Endothelial cell of hepatic sinusoid (primary cell): Measurements from ENCODE around the gene ABLIM2.

ENCODE experiments used
- in situ Hi-C: cut with HindIII; loops from 2 replicates; pipeline ENCODE4 v1.10.0; 2017; ENCODE audit warnings: low sequenced_read_pairs

The ABLIM2 gene

GRCh38 chr4:8078109-8078494 lies 80.5 kb downstream of the ABLIM2 start:
- in situ Hi-C loops = no loop called here

- in situ Hi-C loops = no loop called here
Measured at GRCh38 chr4:8077181-8078108, 81.2 kb downstream of the ABLIM2 start.

DNA sequence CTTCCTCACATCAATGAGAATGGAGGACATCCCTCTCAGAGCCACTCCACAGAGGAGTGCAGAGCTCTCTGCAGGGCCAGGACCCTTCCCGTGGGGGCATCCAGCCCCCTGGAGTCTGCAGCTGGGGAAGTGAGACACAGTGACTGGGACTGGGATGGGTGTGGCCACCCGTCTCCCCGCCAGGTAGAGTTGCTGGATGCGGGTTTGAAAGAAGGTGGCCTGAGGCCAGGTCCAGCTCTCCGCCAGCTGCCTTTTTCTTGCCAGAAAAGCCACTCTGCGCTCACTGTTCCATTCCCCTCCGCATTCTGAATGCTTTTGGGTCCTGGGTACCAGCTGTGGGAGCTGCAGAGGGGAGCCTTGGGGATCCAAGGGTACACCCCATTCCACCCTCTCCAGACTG lies 82.6 kb downstream of the ABLIM2 start:
- in situ Hi-C loops = no loop called here

GRCh38 chr4:8073206-8073863 lies 85.3 kb downstream of the ABLIM2 start:
- in situ Hi-C loops = no loop called here

GRCh38 chr4:8072235-8072968 lies 86.2 kb downstream of the ABLIM2 start:
- in situ Hi-C loops = no loop called here

GRCh38 chr4:8071766-8072165 lies 86.8 kb downstream of the ABLIM2 start:
- in situ Hi-C loops = no loop called here

GRCh38 chr4:8070736-8071718 lies 87.6 kb downstream of the ABLIM2 start:
- in situ Hi-C loops = no loop called here

GRCh38 chr4:8069102-8069752 lies 89.4 kb downstream of the ABLIM2 start:
- in situ Hi-C loops = no loop called here

DNA sequence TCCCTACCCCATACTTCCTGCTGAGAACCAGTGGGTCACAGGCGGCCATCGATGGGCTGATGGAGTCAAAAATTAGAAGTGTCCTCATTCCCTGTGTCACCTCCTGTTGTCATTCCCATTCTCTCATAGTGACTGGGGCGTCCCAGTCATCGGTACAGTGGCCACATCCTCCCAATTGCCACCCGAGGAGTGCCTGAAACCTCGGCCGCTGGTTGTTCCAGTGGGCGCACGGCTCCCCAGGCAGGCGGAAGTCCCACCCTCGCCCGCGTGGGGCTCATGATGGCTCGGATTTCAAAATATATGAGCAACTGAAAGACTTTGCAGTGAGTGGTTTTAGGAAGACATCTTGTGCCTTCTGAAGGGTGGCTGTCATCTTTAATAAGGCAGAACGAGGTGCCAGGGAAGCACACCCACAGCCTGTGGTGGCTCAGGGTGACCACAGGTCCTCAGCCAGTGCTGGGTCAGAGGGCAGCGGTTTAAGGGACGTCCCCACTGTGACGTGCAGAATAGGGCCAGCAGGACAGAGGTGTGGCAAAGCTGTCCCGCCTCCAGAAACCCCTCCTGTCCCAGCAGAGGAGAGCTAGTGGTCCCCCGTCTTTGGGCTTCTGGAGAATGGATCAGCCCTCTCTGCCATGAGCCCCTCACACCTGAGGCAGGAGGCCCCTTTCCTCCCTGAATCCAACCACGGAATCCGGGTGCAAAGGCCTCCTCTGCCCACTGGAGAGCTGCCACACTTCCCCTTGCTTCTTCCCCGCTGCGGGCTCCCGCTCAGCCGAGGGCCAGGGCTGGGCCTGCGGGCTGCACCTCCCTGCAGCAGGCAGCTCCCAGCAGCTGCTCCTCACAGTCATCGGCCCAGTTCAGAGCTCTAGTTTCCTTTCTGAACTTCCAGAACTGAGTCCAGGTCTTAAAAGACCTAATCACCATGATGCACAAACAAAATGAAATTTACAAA lies 90.4 kb downstream of the ABLIM2 start:
- in situ Hi-C loops = no loop called here

GRCh38 chr4:8067274-8067936 lies 91.2 kb downstream of the ABLIM2 start:
- in situ Hi-C loops = no loop called here

DNA sequence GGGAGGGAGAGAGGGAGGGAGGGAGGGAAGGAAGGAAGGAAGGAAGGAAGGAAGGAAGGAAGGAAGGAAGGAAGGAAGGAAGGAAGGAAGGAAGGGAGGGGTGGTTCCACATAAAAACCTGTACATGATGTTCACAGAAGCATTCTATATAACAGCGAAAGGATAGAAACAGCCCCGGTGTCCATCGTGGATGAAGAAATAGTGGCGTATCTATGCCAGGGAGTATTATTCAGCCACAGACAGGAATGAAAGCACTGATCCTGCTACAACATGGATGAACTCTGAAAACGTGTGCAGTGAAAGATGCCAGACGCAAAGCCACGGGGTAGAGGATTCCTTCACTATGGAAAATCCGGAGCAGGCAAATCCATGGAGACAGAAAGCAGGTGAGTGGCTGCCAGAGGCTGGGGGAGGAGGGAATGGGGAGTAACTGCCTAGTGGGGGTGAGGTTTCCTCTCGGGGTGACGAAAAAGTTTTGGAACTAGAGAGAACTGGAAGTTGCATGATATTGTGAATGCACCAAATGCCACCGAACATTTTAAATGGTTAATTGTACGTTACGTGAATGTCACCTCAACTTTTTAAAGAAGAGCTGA lies 92.2 kb downstream of the ABLIM2 start:
- in situ Hi-C loops = no loop called here

GRCh38 chr4:8063974-8064563 lies 94.5 kb downstream of the ABLIM2 start:
- in situ Hi-C loops = loop anchor here (5.0 kb wide), 1 partner anchor 63 kb away; no protein-coding TSS in a partner anchor

DNA sequence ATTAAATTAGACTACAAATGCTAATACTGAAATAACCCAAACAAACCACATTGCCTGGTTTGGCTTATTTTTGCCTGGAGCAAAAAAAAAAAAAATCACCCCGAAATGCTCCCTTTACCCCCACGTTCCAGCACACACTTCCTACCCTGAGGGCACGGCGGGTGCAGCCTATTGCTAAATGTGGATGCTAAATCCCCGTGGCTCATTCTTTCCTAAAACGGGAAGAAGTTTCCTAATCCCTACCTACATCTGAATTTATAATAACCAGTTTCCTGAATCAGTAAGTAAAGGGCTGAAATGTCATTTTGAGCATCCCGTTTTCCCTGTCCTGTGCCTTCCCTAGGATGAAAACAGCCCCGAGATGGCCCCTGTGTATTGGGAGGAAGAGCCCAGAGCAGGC lies 97.0 kb downstream of the ABLIM2 start:
- in situ Hi-C loops = loop anchor here (5.0 kb wide), 1 partner anchor 66 kb away; no protein-coding TSS in a partner anchor

- in situ Hi-C loops = loop anchor here (5.0 kb wide), 1 partner anchor 66 kb away; no protein-coding TSS in a partner anchor
Measured at GRCh38 chr4:8061145-8061544, 97.5 kb downstream of the ABLIM2 start.

- in situ Hi-C loops = loop anchor here (5.0 kb wide), 1 partner anchor 67 kb away; no protein-coding TSS in a partner anchor
Measured at GRCh38 chr4:8060632-8061031, 98.0 kb downstream of the ABLIM2 start.

GRCh38 chr4:8058031-8058479 lies 100.6 kb downstream of the ABLIM2 start:
- in situ Hi-C loops = no loop called here

DNA sequence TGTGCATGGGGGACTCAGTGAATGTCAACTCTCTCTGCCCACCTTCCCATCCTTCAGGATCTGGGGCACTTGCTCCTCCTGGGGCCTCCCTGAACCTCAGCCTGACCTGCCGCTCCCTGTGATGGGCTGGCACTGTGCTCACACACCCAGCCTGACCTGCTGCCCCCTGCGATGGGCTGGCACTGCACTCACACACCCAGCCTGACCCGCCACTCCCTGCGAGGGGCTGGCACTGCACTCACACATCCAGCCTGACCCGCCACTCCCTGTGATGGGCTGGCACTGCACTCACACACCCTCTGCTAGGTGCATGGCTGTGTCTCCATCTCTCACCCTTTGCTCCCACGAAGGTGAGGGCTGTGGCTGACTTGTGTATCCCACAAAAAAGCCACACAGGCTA lies 103.4 kb downstream of the ABLIM2 start:
- in situ Hi-C loops = no loop called here
